Posterior cingulate gyrus (tissue), 11 donors: ENCODE data around the gene NRP2.

Experiments used
- DNase-seq, 10 donors: peaks; one replicate each; pipeline versions ENCODE4 v3.0.0 to v3.0.0-alpha.2; 2020 to 2021; ENCODE audit warnings: mixed read lengths in 3 of 10
- intact Hi-C: fragments of 100-400 bp; cut with DNase I; formaldehyde crosslinking; loops from one replicate; pipeline ENCODE4 v1.15.1; 2023

The NRP2 gene

GRCh38 chr2:205658068-205658467, 24.2 kb upstream of the NRP2 start:
- no peak for DNase-seq
- intact Hi-C loops, result no loop called here

- intact Hi-C loops, result no loop called here
- DNase-seq, result no peak
These were observed 23.7 kb upstream of the NRP2 start for GRCh38 chr2:205658572-205658971.

- DNase-seq, result no peak
- intact Hi-C loops, result no loop called here
These were observed 22.4 kb upstream of the NRP2 start for GRCh38 chr2:205659922-205660321.

GRCh38 chr2:205660521-205661124, 21.7 kb upstream of the NRP2 start:
- intact Hi-C loops, result no loop called here
- no peak for DNase-seq

- intact Hi-C loops, result no loop called here
These were observed 21.0 kb upstream of the NRP2 start for GRCh38 chr2:205661281-205661680.

GRCh38 chr2:205662206-205662965, 19.9 kb upstream of the NRP2 start:
- intact Hi-C loops, result no loop called here
- no peak for DNase-seq

More at GRCh38 chr2:205661281-205661680, 21.0 kb upstream of the NRP2 start:
- no peak for DNase-seq

- intact Hi-C loops, result no loop called here
- DNase-seq, result no peak
These were observed 16.5 kb upstream of the NRP2 start for GRCh38 chr2:205665791-205666190.

GRCh38 chr2:205670292-205670691, 12.0 kb upstream of the NRP2 start:
- DNase-seq, result no peak
- intact Hi-C loops, result loop anchor here (10.0 kb wide), 1 partner anchor 1525 kb away; no protein-coding TSS in a partner anchor

- no peak for DNase-seq
- intact Hi-C loops, result loop anchor here (10.0 kb wide), 1 partner anchor 1529 kb away; no protein-coding TSS in a partner anchor
These were observed 9.0 kb upstream of the NRP2 start for GRCh38 chr2:205673312-205673711.

GRCh38 chr2:205675861-205676516, 6.3 kb upstream of the NRP2 start:
- intact Hi-C loops, result loop anchor here (1.0 to 10.0 kb wide), 5 partner anchors 251 to 1531 kb away; no protein-coding TSS in a partner anchor
- no peak for DNase-seq

GRCh38 chr2:205678541-205679142, 3.7 kb upstream of the NRP2 start:
- no peak for DNase-seq

GRCh38 chr2:205679410-205680009, 2.8 kb upstream of the NRP2 start:
- intact Hi-C loops, result loop anchor here (5.0 to 10.0 kb wide), 4 partner anchors 43 to 1535 kb away; no protein-coding TSS in a partner anchor
- DNase-seq, result no peak

More at GRCh38 chr2:205678541-205679142, 3.7 kb upstream of the NRP2 start:
- intact Hi-C loops, result loop anchor here (5.0 to 10.0 kb wide), 3 partner anchors 249 to 1534 kb away; no protein-coding TSS in a partner anchor

- intact Hi-C loops, result loop anchor here (5.0 kb wide), 1 partner anchor 42 kb away; no protein-coding TSS in a partner anchor
- DNase-seq, result peak in 4 of 10 donors; percentile 33 to 77 (median 40)
These were observed 2.2 kb upstream of the NRP2 start for GRCh38 chr2:205680067-205680466.

- intact Hi-C loops, result loop anchor here (5.0 kb wide), 1 partner anchor 41 kb away; no protein-coding TSS in a partner anchor
- no peak for DNase-seq
These were observed 1.4 kb upstream of the NRP2 start for GRCh38 chr2:205680903-205681302.

GRCh38 chr2:205681401-205682238, 681 bp upstream of the NRP2 start:
- intact Hi-C loops, result loop anchor here (5.0 kb wide), 1 partner anchor 41 kb away; no protein-coding TSS in a partner anchor
- DNase-seq, result no peak

- intact Hi-C loops, result loop anchor here (5.0 kb wide), 1 partner anchor 39 kb away; no protein-coding TSS in a partner anchor
These were observed 735 bp downstream of the NRP2 start for GRCh38 chr2:205682971-205683501.

GRCh38 chr2:205683502-205684367, 1.4 kb downstream of the NRP2 start:
- intact Hi-C loops, result loop anchor here (5.0 kb wide), 1 partner anchor 39 kb away; no protein-coding TSS in a partner anchor

More at GRCh38 chr2:205682971-205683501, 735 bp downstream of the NRP2 start:
- DNase-seq, result no peak

GRCh38 chr2:205684871-205685313, 2.6 kb downstream of the NRP2 start:
- intact Hi-C loops, result loop anchor here (5.0 kb wide), 1 partner anchor 37 kb away; no protein-coding TSS in a partner anchor
- peak in 7 of 10 donors; percentile 34 to 93 (median 64) for DNase-seq

More at GRCh38 chr2:205683502-205684367, 1.4 kb downstream of the NRP2 start:
- DNase-seq, result no peak
